IMR-90 (cell line): ENCODE results near the gene XYLT2. TPM values are rescaled to one million over a fixed set of nuclear protein-coding genes. Genes with fewer than 3 reads are reported as not detected.
"Not testable (repeated sequence)": the region's sequence is repeated elsewhere in the genome, so short reads cannot be mapped to it uniquely, and the experiment has no call there.

Experiments used
- ATAC-seq: fragments of 200-7000 bp; cut with Tn5 transposase; 2 replicates; pipeline ENCODE4 v1.9.1; 2020; ENCODE audit warnings: low read depth, mild to moderate bottlenecking, moderate library complexity
- BruUV-seq: library from RNA; stranded (reverse); fragments of 400-500 nt; replicated peaks from 2 replicates; lab custom pipeline; 2021; lab: Mats Ljungman, UMichigan
- CTCF ChIA-PET: fragments of 300-600 bp; formaldehyde crosslinking; extraction: SDS; loops from one replicate; lab custom pipeline; 2021; ENCODE audit warnings: antibody characterized with exemption; lab: Yijun Ruan, JAX
- POLR2A ChIA-PET: fragments of 300-600 bp; sonication (Branson Sonifier 250); formaldehyde crosslinking; loops from one replicate; lab custom pipeline; 2022; ENCODE audit warnings: antibody characterized with exemption; ENCODE audit not compliant: unreplicated experiment; lab: Charles Lee
- DNase-seq: peaks from one replicate; pipeline ENCODE4 v3.0.0; 2013
- H2AFZ ChIP-seq: replicated peaks from 2 replicates; pipeline ENCODE3; 2013; ENCODE audit warnings: low read length, mild to moderate bottlenecking; ENCODE audit not compliant: poor library complexity
- H2AK5ac ChIP-seq: 2 replicates; pipeline ENCODE4 v1.6.1; 2013; ENCODE audit warnings: low read depth, low read length, inconsistent platforms
- H2AK9ac ChIP-seq: replicated peaks from 2 replicates; pipeline ENCODE3; 2013; ENCODE audit warnings: mild to moderate bottlenecking, low read depth, low read length, moderate library complexity; ENCODE audit not compliant: poor library complexity
- H2BK120ac ChIP-seq: 2 replicates; pipeline ENCODE4 v1.6.1; 2013; ENCODE audit warnings: low read depth, low read length, inconsistent platforms
- H2BK15ac ChIP-seq: 3 replicates; pipeline ENCODE4 v1.6.1; 2013; ENCODE audit warnings: low read depth, low read length, inconsistent platforms
- H2BK20ac ChIP-seq: 2 replicates; pipeline ENCODE4 v1.6.1; 2013; ENCODE audit warnings: low read depth, mild to moderate bottlenecking, inconsistent platforms, low read length, moderate library complexity
- H2BK5ac ChIP-seq: 2 replicates; pipeline ENCODE4 v1.6.1; 2013; ENCODE audit warnings: mild to moderate bottlenecking, low read depth, low read length, inconsistent platforms; ENCODE audit not compliant: poor library complexity, severe bottlenecking
- H3K14ac ChIP-seq: replicated peaks from 2 replicates; pipeline ENCODE4 v1.6.1; 2013; ENCODE audit warnings: low read depth, low read length, inconsistent platforms
- H3K18ac ChIP-seq: 2 replicates; pipeline ENCODE4 v1.6.1; 2013; ENCODE audit warnings: low read depth, low read length, control low read depth
- H3K23ac ChIP-seq: 2 replicates; pipeline ENCODE4 v1.6.1; 2013; ENCODE audit warnings: low read depth, low read length, inconsistent platforms
- H3K27ac ChIP-seq: 2 replicates; pipeline ENCODE4 v1.5.1; 2013; ENCODE audit warnings: mild to moderate bottlenecking, control low read depth, low read length; ENCODE audit not compliant: insufficient read depth
- H3K27me3 ChIP-seq: 2 replicates; pipeline ENCODE4 v1.6.1; 2013; ENCODE audit warnings: low read length; ENCODE audit not compliant: control insufficient read depth, insufficient read depth
- H3K36me3 ChIP-seq: 2 replicates; pipeline ENCODE4 v1.6.1; 2013; ENCODE audit warnings: low read length, mixed read lengths; ENCODE audit not compliant: control insufficient read depth, insufficient read depth
- H3K4ac ChIP-seq: 2 replicates; pipeline ENCODE4 v1.6.1; 2013; ENCODE audit warnings: low read depth, low read length, inconsistent platforms
- H3K4me1 ChIP-seq: 2 replicates; pipeline ENCODE4 v1.6.1; 2013; ENCODE audit warnings: low read length, mixed read lengths; ENCODE audit not compliant: control insufficient read depth, insufficient read depth
- H3K4me2 ChIP-seq: 2 replicates; pipeline ENCODE4 v1.6.1; 2013; ENCODE audit warnings: low read depth, mild to moderate bottlenecking, control low read depth, low read length, moderate library complexity
- H3K4me3 ChIP-seq: 2 replicates; pipeline ENCODE4 v1.5.1; 2013; ENCODE audit warnings: low read depth, mild to moderate bottlenecking, control low read depth, low read length, moderate library complexity; ENCODE audit not compliant: insufficient read depth
- H3K56ac ChIP-seq: 2 replicates; pipeline ENCODE4 v1.6.1; 2013; ENCODE audit warnings: low read length, inconsistent platforms; ENCODE audit not compliant: insufficient read depth; ENCODE audit errors: extremely low read depth
- H3K79me1 ChIP-seq, 2 experiments: 2 replicates each; pipeline ENCODE4 v1.6.1; 2013; ENCODE audit warnings: low read length in 2 of 2, inconsistent platforms in 1 of 2, low read depth in 1 of 2
- H3K9ac ChIP-seq: 2 replicates; pipeline ENCODE4 v1.6.1; 2013; ENCODE audit warnings: low read depth, low read length, control low read depth
- H3K9me1 ChIP-seq: 2 replicates; pipeline ENCODE4 v1.6.1; 2013; ENCODE audit warnings: low read length, inconsistent platforms; ENCODE audit not compliant: insufficient read depth
- H3K9me3 ChIP-seq: 2 replicates; pipeline ENCODE4 v1.6.1; 2013; ENCODE audit warnings: low read length; ENCODE audit not compliant: control insufficient read depth, insufficient read depth
- H4K20me1 ChIP-seq: 2 replicates; pipeline ENCODE4 v1.6.1; 2013; ENCODE audit warnings: low read length, inconsistent platforms; ENCODE audit not compliant: insufficient read depth
- H4K5ac ChIP-seq: 2 replicates; pipeline ENCODE4 v1.6.1; 2013; ENCODE audit warnings: mild to moderate bottlenecking, low read depth, low read length, control low read depth
- H4K8ac ChIP-seq, 2 experiments: 2 replicates each; pipeline ENCODE4 v1.6.1; 2013; ENCODE audit warnings: low read depth in 2 of 2, low read length in 2 of 2, control low read depth in 1 of 2, inconsistent platforms in 1 of 2
- H4K91ac ChIP-seq: 2 replicates; pipeline ENCODE4 v1.6.1; 2013; ENCODE audit warnings: low read depth, low read length, inconsistent platforms; ENCODE audit not compliant: insufficient read depth
- MAFK ChIP-seq: IDR thresholded peaks from 2 replicates; pipeline ENCODE4 v1.6.1; 2012; ENCODE audit warnings: low read depth, low read length, improper control_type of control experiment
- WGBS, 2 experiments: methylation state at CpG; one replicate each; pipeline versions ENCODE4 v1.1.5 to v1.1.7; 2013; ENCODE audit warnings: missing lambda C conversion rate in 2 of 2; ENCODE audit not compliant: insufficient read length in 1 of 2; ENCODE audit errors: extremely low coverage in 2 of 2; 5-methylcytosine and 5-hydroxymethylcytosine counted together
- dilution Hi-C: fragments of 300-500 bp; cut with HindIII; formaldehyde crosslinking; loops from one replicate; pipeline ENCODE4 v1.14.3; 2018; ENCODE audit warnings: low sequenced_read_pairs; ENCODE audit not compliant: unreplicated experiment
- in situ Hi-C: fragments of 300-500 bp; cut with MboI; formaldehyde crosslinking; loops from 3 replicates; pipeline ENCODE4 v1.14.3; 2019; ENCODE audit warnings: low sequenced_read_pairs, inconsistent platforms, mixed read lengths
- intact Hi-C: fragments of 100-400 bp; cut with micrococcal nuclease; formaldehyde crosslinking; loops from 2 replicates; pipeline ENCODE4 v1.10.0; 2022
- polyA plus RNA-seq, 3 experiments: library from polyadenylated mRNA; depleted of rRNA; stranded (reverse); fragments of >200 nt; gene quantifications; 2 replicates each; pipeline ENCODE4 v1.2.3, GENCODE V29; 2012; ENCODE audit warnings: low replicate concordance in 1 of 3
- total RNA-seq: library from RNA; depleted of rRNA; stranded (reverse); fragments of >200 nt; gene quantifications from 2 replicates; pipeline ENCODE4 v1.2.3, GENCODE V29; 2012

The XYLT2 gene
- total and polyA plus RNA-seq, 2 of the 4 experiments (the other 2 are of a cell fraction) = 27.7 to 31.9 TPM

- not testable (repeated sequence) for BruUV-seq
Observed at GRCh38 chr17:50405351-50405750, 59.4 kb downstream of the XYLT2 start.

More at GRCh38 chr17:50405351-50405750, 59.4 kb downstream of the XYLT2 start:
- H4K5ac ChIP-seq, H2BK20ac ChIP-seq, POLR2A ChIA-PET, H3K4me3 ChIP-seq, H3K9me1 ChIP-seq, ATAC-seq, H4K91ac ChIP-seq, H3K4me2 ChIP-seq, intact Hi-C loops, H3K18ac ChIP-seq, H3K9ac ChIP-seq, H3K23ac ChIP-seq, H4K8ac ChIP-seq, H3K14ac ChIP-seq, H2AK9ac ChIP-seq, DNase-seq, H3K4me1 ChIP-seq, dilution Hi-C loops, H2BK120ac ChIP-seq, H3K9me3 ChIP-seq, H3K79me1 ChIP-seq, H2AFZ ChIP-seq, H3K36me3 ChIP-seq, in situ Hi-C loops, H2BK15ac ChIP-seq, H4K20me1 ChIP-seq, CTCF ChIA-PET, H2BK5ac ChIP-seq, H3K4ac ChIP-seq, H2AK5ac ChIP-seq, H3K56ac ChIP-seq, H3K27ac ChIP-seq: not testable (repeated sequence)
- peak; percentile 59 for TF ChIP-seq MAFK
- H3K27me3 ChIP-seq = peaks cover 35% of the 10 kb centered on the region
- 80% methylated on average over 1 of the region's 4 CpGs; no CpG with 5 or more reads in 1 of the 2 experiments for WGBS, 2 experiments
